HL-60/S4 (cell line): ENCODE results near the gene POU6F2.

ENCODE experiments used
- in situ Hi-C: fragments of 300-500 bp; cut with MboI; formaldehyde crosslinking; loops from 2 replicates; pipeline ENCODE4 v1.14.3; 2022; ENCODE audit warnings: low sequenced_read_pairs

Gene POU6F2

DNA sequence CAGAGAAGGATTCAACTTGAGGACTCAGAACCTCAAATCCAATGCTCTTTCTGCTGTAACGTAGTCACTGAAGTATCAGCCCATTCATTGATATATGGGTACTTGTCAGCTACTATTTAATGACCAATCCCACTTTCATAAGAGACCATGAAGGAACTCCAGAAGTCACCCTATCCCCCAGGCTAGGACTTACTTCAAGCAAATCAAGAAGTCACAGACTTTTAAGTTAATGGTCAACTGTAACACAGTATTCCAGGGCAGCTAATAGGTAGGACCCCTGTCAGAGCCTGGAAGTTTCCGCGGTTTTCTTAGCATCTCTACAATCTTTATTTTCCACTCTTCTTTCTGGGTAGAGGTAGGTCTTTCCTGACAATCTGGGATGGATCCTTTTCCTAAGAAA lies 269.9 kb downstream of the POU6F2 start:
- in situ Hi-C loops: no loop called here

DNA sequence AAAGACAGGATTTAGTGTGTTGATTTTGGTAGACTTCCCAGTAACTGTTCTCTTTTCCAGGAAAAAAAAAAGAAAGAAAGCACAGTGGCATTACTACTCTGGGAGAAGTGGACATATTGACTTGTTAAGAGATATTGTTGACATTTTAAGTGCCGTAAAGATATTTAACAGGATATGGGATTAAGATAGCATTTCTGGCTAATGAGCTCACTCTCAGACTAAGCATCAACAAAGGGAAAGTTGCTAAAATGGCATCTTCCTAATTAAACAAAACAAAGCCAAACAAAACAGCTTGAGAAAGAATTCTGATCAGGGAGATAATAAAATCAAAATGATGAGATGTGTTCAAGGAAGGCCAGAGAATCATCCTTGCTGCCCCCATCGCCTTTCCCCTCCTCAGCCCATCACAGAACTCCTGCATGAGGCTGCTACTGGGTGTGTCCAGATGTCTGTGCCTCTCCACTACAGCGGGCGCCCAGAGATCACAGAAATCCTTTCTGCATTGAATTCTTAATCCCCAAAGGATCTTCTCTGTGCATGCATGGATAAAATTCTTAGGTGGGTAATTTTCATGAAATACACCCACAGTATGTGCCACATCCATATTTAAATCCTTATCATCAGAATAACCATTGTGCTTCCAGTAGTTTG lies 270.5 kb downstream of the POU6F2 start:
- in situ Hi-C loops: no loop called here

DNA sequence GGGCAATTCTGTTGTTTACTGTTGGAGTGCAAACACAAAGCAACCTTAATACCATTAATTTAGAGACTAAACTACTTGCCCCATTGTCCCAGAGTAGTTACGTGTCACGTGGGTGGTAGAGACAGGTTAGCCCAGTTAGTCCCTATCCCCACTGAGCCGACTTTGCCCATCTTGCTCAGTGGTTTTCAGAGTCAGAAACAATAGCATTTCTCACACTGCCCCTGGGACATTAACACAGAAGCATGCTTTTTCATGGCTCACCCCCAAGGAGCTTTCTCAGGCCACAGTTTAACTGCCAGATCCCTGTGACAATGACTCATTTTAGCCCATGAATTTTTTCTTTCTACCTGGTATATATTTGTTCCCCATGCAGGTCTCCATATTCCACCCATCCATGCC lies 271.0 kb downstream of the POU6F2 start:
- in situ Hi-C loops: no loop called here

DNA sequence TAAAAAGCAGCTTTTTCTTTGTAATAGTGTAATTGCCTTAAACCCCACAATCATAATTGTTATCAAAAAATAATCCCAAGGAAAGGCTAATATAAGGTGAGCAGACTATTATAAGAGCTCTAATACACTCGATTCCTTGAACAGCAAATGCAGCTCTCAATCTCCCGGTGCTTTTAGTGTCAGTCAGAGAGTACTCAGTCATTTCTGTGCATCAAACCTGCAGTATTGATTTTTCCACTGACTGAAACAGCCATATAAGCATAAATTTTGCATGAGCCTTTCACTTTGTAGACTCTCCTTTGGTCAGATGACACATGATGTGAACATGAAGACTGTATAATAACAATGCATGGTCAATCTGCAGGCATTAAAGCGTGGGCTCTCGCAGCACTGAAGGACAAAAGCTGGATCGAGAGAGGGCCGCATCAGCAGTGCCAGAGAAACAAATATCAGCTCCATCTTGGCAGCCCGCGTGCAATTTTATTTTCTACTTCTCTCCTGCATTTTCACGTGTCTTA lies 272.0 kb downstream of the POU6F2 start:
- in situ Hi-C loops: no loop called here

DNA sequence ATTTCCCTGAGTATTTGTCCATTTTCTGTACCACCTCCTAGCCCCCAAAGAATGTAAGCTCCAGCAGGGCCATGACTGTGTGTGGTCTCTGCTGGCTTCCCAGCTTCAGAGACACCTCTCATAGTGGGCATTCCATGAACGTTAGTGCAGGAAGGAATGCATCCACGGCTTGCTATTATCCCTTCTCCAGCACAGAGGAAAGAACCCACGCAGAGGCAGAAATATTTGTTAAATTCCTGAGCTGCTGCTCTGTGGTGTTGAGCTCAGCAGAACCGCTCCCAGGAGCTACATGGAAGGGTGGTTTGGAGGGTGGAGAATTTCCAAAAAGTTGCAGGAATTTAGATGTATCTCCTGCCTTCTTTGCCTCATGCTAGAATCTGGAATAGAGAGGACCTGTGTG lies 275.2 kb downstream of the POU6F2 start:
- in situ Hi-C loops: no loop called here

DNA sequence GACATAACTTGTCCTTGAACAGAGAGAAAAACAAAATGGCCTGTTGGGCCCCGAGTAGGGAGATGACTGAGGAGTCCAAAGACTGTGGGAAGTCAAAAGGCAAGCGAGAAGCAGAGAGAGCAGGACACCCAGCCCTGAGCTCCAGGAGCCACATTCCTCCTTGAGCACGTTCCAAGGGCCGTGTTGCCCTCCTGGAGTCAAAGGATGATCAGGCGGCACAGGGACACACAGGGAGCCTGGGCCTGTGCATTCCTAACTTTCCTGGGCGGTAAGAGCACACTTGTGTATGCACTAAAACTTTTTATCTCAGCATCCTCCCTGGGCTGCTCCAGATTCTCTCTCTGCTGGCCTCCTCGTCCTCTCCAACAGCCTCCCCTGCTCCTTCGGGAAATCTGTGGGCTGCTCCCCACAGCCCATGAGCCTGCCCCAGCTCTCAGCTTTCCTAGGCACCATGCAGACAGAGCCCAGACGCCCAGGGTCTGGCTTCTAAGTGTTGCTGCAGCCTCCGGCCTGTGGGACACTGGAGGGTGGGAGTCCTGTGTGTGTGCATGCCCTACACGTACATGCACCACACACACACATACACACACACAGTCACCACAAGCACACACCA lies 281.8 kb downstream of the POU6F2 start:
- in situ Hi-C loops: no loop called here

DNA sequence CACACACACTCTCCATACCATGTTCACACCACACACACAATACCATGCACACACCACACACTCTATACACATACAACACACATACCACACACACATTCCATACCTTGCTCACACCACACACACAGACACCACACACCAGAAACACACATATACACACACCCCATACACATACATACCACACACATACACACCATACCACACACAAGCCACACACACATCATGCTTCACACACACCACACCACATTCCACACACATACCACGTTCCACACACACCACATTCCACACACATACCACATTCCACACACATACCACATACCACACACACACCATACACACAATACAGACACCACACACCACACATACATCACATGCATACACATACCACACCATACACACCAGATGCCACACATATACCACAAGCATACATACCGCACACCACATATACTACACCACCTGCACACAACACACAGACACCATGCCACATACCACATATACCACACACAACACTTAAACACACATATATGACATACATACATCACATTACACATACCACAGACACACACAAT lies 282.7 kb downstream of the POU6F2 start:
- in situ Hi-C loops: no loop called here

DNA sequence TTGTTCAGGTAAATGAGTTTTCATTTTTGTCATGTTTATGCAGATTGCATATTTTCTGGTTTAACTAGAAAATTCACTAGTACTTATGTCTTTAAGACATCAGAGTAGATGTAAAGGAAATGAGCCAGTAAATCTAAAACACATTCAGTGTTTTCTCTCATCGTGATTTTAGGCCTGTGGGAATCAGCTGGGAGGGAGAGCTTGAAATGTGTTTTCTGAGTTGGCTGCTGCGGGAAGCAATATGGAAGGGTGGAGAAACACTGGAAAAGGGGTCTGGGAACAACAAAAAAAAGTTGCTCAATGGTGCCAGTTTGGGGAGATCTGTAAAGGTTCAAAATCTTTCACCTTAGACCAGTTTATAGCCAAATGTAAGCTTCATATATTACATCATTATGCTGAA lies 284.1 kb downstream of the POU6F2 start:
- in situ Hi-C loops: no loop called here

DNA sequence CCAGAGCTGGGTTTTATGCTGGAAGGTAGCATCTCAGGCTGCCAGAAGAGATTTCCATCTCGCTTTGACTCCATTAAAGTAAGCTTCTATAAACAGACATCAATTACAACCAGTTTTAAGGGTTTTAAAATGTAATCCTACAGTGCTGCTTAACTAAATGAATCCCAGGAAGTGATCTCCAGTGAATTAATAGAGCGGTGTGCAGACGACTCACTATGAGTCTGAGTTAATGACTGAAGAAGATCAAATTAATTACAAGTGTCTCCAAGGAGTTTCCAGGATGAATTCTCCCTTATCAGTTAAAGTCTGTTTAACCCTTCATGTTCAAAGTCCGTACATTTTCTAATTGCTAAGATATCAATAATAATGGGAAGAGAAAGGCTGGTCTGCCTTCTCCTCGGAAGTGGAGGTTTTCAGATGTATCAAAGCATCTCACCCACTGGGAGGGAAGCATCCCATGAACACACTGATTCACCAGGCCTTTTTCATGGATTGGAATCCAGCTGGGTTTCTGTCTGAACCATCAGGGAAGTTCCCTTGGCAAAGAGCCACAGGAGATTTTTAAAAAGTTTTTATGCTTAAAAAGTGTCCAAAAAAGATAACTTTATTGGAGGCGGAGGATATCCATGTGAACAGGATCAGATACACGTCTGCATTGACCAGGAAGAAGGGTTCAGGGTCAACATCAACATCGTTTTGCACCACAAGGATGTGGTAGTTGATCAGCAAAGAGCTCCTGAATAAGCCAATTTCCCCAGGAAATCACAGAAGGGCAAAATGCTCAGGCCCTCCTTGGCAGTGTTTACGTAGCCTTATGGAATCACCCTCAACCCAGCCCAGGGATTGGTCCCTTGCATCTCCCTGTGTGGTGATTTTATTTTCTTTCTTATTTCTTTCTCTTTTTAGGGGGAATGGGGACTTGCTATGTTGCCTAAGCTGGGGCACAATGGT lies 288.2 kb downstream of the POU6F2 start:
- in situ Hi-C loops: no loop called here

DNA sequence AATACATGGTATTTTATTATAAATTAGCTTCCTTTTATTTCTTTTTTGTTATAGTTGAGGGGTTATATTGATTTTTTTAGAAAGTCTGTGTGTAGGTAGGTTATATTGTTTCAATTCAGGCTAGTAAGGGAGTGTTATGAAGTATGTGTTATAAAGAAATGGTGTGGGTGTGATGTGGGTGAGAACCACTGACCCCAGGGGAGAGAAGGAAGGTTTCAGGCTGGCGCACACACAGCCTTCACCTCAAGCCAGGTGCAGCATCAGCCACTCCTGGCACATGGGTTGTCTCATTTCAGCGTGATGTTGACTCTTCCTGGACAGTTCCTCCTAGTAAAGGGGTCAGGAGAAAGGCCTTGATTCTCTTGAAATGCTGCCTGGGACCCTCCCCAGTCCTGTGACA lies 291.3 kb downstream of the POU6F2 start:
- in situ Hi-C loops: no loop called here

DNA sequence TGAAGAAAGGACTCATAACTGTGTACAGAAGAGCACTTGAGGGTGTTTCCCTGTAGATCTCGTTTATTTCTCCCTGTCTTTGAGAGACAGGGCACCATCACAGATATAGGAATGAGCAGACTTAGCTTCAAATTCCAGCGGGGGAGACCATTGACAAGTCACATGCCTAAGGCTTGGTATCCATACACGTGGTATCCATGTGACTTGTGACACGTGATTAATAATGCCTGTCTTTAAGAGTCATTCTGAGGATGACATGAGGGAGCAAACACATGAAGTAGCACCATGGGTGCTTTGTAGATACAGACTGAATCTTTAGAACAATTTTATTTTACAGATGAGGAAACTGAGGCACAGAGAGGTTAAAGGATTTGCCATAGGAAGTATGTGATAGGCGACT lies 292.3 kb downstream of the POU6F2 start:
- in situ Hi-C loops: no loop called here

DNA sequence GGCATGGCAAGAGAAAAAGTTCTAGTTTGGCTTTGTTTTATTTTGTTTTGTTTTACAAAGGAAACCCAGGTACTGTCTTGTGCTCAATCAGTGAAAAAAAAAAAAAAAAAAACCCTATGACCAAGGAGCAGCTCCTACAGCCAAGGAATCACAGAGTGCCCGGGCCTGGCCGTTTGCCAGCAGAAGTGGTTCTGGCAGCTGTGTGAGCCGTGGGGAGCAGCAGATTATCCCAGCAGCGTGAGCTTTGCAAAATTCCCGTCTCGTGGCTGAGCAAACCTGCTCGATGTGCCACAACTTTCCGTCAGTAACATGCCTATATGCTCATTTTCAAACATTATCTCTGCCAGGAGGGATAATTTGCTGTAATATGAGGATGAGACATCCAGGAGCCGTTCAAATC lies 293.7 kb downstream of the POU6F2 start:
- in situ Hi-C loops: no loop called here

DNA sequence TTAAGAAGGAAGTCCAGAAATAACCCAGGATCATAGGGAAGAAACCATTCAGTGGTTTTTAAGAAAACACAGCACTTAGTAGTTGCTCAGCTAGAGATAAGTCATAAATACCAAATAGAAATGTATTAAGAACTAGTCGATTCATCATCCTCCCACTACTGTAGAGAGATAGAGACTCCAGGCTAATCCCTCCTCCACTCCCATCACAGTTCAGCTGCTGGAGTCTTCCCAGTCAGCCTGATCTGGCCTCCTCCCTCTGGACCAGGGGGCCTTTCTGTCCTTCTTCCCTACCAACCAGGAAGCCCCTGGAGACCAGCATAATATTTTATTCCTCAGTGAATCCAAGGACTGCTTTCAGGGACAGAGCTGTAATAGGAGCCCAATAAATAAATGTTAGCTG lies 294.4 kb downstream of the POU6F2 start:
- in situ Hi-C loops: no loop called here

DNA sequence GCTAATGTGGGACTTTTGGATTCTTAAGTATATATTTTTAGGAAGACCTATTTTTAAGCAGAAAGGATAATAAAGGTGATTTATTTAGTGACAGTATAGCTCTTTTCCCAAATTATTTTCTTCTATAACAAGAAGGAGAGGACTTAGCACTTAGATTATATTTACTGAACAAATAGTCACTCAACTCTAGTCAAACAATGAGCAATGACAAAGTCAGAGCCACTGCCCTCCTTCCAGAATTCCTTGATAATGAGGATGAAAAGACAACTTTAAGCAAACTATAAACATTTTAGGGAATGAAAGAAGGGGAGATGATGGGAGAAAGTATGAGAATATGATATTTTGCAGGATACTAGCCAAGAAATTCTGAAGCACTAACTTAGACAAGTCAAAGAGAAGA lies 295.0 kb downstream of the POU6F2 start:
- in situ Hi-C loops: no loop called here

DNA sequence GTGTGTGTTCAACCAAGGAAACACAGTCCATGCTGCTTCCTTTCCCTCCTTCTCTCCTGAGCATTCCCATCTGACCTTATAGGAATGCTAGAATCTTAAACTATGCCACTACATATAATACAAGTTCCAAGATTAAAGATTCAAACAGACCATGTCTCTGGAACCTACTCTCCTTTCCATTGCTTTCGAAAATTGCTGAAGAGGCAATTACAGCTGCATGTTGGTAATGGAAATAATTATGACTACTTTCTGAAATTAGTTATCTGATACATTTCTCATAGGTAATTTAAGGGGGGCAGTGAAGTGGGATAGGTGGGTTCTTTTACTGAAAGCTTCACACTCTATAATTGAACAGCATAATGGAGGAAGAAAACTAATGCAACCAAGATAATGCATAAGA lies 302.6 kb downstream of the POU6F2 start:
- in situ Hi-C loops: no loop called here

DNA sequence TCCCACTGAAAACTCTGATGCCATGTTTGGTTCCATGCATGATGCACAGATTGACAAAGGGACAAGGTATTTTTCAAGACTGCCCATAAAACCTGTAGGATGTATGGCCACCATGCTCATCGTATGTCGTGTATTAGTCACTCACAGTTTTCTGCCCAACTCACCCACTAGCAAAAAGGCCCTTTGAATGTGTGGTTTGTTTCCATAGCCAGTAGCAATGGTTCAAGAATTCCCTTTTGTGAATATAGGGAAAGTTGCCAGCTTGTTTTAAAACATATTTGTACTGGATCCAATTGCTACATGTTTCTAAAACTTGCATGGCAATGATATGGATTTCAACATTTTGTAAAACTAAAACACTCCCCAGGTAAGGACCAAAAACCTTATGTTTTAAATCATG lies 307.5 kb downstream of the POU6F2 start:
- in situ Hi-C loops: no loop called here

DNA sequence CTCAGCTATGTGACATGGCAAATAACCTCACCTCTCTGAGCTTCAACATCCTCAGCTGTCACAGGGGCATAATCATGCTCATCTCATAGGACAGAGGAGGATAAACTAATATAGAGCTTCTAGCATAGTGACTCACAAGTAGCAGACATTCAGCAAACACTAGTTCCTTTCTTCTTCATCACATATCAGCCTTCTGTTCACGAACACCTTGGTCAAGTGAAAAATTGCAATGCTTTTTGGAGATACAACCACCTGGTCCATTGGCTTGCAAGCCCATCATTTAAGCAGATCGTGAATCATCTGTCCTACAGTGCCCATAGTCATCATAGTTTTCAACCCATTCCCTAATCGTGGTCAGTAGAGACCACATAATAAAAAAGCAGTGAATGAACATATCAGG lies 310.6 kb downstream of the POU6F2 start:
- in situ Hi-C loops: no loop called here

DNA sequence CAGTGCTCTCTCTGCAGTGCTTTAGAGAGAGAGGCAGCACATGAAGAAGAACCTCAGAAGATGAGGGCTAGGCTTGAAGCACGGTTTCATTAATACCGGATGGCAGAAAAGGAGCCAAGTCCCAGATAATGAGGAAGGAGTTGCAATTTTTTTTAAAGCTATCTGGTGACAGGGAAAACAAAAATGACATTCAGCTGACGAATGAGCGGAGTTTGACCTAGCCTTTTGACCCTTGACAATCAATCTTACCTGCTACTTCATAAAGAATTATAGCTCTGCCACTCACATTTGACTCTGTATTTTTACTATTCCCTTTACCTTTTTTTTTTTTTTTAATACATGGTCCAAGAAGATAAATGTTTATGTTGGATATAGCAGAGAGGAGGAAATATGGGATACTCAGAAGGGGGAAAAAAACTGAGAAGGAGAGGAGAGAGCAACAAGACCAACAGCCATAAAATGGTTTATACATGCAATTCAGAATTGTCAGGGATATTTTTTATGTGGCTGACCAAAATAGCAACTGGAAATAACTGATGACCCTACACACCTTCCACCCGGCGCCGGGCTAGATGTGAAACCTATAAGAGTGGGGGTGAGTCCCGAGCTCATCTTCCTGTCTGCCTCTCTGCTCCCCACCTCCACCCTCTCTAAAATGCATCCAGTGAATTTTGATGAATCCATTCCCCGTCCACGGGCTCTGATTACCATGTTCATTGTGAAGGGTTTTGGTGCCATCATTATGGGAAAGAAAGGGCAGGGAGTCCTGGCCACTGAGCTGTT lies 314.1 kb downstream of the POU6F2 start:
- in situ Hi-C loops: no loop called here

DNA sequence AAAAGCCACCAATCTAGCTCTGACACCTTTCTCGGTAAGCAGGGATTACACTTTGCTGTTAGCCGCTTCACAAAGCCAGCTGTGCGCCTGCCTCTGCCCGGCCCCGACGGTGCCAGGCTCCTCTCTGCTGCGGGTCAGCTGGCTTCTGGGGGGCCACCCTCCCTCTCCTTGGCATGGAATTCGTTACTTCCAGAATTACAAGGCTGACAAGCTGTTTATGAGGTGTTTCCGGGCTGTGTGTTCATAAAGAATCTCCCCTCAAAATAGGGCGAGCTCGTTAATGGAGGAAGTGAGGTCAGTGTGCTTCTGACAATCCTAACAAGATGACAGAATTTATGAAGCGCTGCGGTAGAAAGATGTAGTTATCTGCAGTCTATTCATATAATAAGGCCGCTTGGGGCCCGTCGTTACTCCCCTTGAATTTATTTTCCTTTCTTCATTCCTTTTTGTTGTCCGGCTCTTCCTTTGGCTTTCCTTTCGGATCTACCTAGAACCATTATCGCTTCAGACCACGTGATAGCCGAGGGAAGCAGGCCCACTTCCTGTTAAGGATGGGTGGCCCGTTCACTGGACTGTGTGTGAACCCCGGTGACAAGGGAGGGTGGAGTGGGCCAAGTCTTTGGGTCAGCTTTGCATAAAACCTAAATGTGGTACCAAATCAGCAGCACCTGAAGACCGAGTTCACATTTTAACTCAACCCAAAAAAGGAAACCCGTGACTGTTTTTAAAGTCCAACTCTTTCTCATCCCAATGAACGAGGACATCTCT lies 315.5 kb downstream of the POU6F2 start:
- in situ Hi-C loops: no loop called here

DNA sequence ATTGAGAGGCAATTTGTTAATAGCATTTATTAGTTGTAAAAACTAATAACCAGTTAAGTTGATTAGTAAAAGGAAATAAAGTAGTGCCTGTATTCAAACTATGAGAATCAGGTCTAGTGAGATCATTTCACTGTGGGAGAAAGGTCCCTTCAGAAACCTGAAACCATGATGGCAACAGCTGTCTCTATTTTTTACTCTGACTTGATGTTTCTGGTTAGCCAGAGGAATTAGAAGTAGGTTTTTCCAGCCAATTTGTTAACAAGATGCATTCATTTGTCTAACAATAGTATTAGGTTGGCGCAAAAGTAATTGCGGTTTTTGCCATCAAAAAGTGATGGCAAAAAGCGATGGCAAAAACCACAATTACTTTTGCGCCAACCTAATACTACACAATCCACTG lies 316.3 kb downstream of the POU6F2 start:
- in situ Hi-C loops: no loop called here
